HCT116 (cell line): Measurements from ENCODE around the gene NCR1. TPM values are rescaled to one million over a fixed set of nuclear protein-coding genes. Genes with fewer than 3 reads are reported as not detected.
"Not testable (repeated sequence)": the region's sequence is repeated elsewhere in the genome, so short reads cannot be mapped to it uniquely, and the experiment has no call there.

Experiments
- ATAC-seq: fragments of 200-7000 bp; cut with Tn5 transposase; 2 replicates; pipeline ENCODE4 v1.9.1; 2020; ENCODE audit warnings: mild to moderate bottlenecking, moderate library complexity
- BruUV-seq: library from RNA; stranded (reverse); fragments of 400-500 nt; replicated peaks from 2 replicates; lab custom pipeline; 2021; lab: Mats Ljungman, UMichigan
- CTCF ChIA-PET: fragments of 300-600 bp; sonication (Branson Sonifier 250); formaldehyde crosslinking; loops from one replicate; lab custom pipeline; 2021; ENCODE audit warnings: antibody characterized with exemption; lab: Charles Lee
- POLR2A ChIA-PET: fragments of 300-600, 350-600 bp; sonication (Branson Sonifier 250); formaldehyde crosslinking; loops from one replicate; lab custom pipeline; 2021; ENCODE audit warnings: antibody characterized with exemption; lab: Charles Lee
- RAD21 ChIA-PET, 2 experiments: fragments of 300-600 bp; sonication (Branson Sonifier 250); formaldehyde crosslinking; loops; one replicate each; lab custom pipeline; 2023; ENCODE audit warnings: low total read pairs in 2 of 2; ENCODE audit not compliant: uncharacterized antibody in 2 of 2, unreplicated experiment in 2 of 2, low non-redundant PET in 1 of 2; lab: Charles Lee
- DNase-seq: peaks from one replicate; pipeline ENCODE4 v3.0.0-alpha.2; 2010; ENCODE audit warnings: low read depth, low spot score
- H2AFZ ChIP-seq: fragments of 200-600 bp; shearing (Covaris generic), sonication (generic); 2 replicates; pipeline ENCODE4 v1.6.1; 2017; ENCODE audit warnings: low read depth, mixed run types, mixed read lengths, antibody characterized with exemption, low read length; ENCODE audit not compliant: poor library complexity, severe bottlenecking
- H3K27ac ChIP-seq: 2 replicates; pipeline ENCODE4 v1.5.1; 2012; ENCODE audit warnings: low read depth, low read length
- H3K27me3 ChIP-seq: fragments of 200-600 bp; sonication (generic); 2 replicates; pipeline ENCODE4 v1.6.1; 2016; ENCODE audit warnings: mixed run types, low read length, mixed read lengths; ENCODE audit not compliant: insufficient read depth
- H3K36me3 ChIP-seq, 2 experiments: fragments of 200-500 bp in 1 of 2; fragments of 200-600 bp in 1 of 2; sonication (Bioruptor generic) in 1 of 2; sonication (generic) in 1 of 2; 2 replicates each; pipeline versions ENCODE4 v1.5.1 to v1.6.1; 2014 to 2016; ENCODE audit warnings: low read length in 2 of 2, inconsistent platforms in 1 of 2, mixed read lengths in 1 of 2, mixed run types in 1 of 2; ENCODE audit not compliant: insufficient read depth in 2 of 2, control insufficient read depth in 1 of 2
- H3K4me1 ChIP-seq, 2 experiments: fragments of 200-600 bp in 1 of 2; sonication (generic) in 1 of 2; 2 replicates each; pipeline versions ENCODE4 v1.5.1 to v1.6.1; 2012 to 2017; ENCODE audit warnings: low read length in 2 of 2, inconsistent platforms in 1 of 2, mild to moderate bottlenecking in 1 of 2, mixed read lengths in 1 of 2, mixed run types in 1 of 2, moderate library complexity in 1 of 2; ENCODE audit not compliant: insufficient read depth in 2 of 2, control insufficient read depth in 1 of 2
- H3K4me2 ChIP-seq: fragments of 200-600 bp; sonication (generic); 2 replicates; pipeline ENCODE4 v1.6.1; 2017; ENCODE audit warnings: mixed run types, low read length, mixed read lengths
- H3K4me3 ChIP-seq, 2 experiments: fragments of 200-600 bp in 1 of 2; sonication (generic) in 1 of 2; replicated peaks in 1 of 2; 2 replicates each; pipeline ENCODE4 v1.5.1; 2011 to 2016; ENCODE audit warnings: low read length in 2 of 2, control low read depth in 1 of 2, low read depth in 1 of 2, mild to moderate bottlenecking in 1 of 2, mixed read lengths in 1 of 2, mixed run types in 1 of 2
- H3K79me2 ChIP-seq: fragments of 200-600 bp; sonication (generic); 2 replicates; pipeline ENCODE4 v1.6.1; 2017; ENCODE audit warnings: mild to moderate bottlenecking, mixed run types, low read length, moderate library complexity, mixed read lengths; ENCODE audit not compliant: insufficient read depth
- H3K9ac ChIP-seq: fragments of 200-600 bp; sonication (generic); 2 replicates; pipeline ENCODE4 v1.6.1; 2016; ENCODE audit warnings: low read length, mixed read lengths
- H3K9me2 ChIP-seq: fragments of 200-600 bp; sonication (generic), shearing (Covaris generic); 2 replicates; pipeline ENCODE4 v1.6.1; 2017; ENCODE audit warnings: mixed run types, mild to moderate bottlenecking, moderate library complexity; ENCODE audit not compliant: insufficient read depth
- H3K9me3 ChIP-seq, 2 experiments: fragments of 200-500 bp in 1 of 2; fragments of 200-600 bp in 1 of 2; sonication (Bioruptor generic) in 1 of 2; sonication (generic) in 1 of 2; 2 replicates each; pipeline ENCODE4 v1.6.1; 2014 to 2017; ENCODE audit warnings: low read length in 2 of 2, mixed read lengths in 2 of 2, inconsistent platforms in 1 of 2, low read depth in 1 of 2, mild to moderate bottlenecking in 1 of 2, mixed run types in 1 of 2, moderate library complexity in 1 of 2; ENCODE audit not compliant: control insufficient read depth in 1 of 2, insufficient read depth in 1 of 2
- H4K20me1 ChIP-seq: fragments of 200-600 bp; sonication (generic), shearing (Covaris generic); 2 replicates; pipeline ENCODE4 v1.6.1; 2017; ENCODE audit warnings: mixed run types, mild to moderate bottlenecking, moderate library complexity; ENCODE audit not compliant: insufficient read depth
- CEBPB ChIP-seq: IDR thresholded peaks from 2 replicates; pipeline ENCODE4 v1.6.1; 2012; ENCODE audit warnings: low read depth
- CTCF ChIP-seq, 3 experiments: fragments of 200-600 bp in 1 of 3; sonication (generic) in 1 of 3; IDR thresholded peaks in 2 of 3; conservative IDR thresholded peaks in 1 of 3; 2 replicates each; pipeline ENCODE4 v1.5.1; 2012 to 2017; ENCODE audit warnings: low read depth in 2 of 3, low read length in 2 of 3, antibody characterized with exemption in 1 of 3, borderline replicate concordance in 1 of 3, control low read depth in 1 of 3, mild to moderate bottlenecking in 1 of 3, mixed read lengths in 1 of 3, mixed run types in 1 of 3, moderate library complexity in 1 of 3; ENCODE audit not compliant: insufficient read depth in 1 of 3
- RAD21 ChIP-seq: IDR thresholded peaks from 2 replicates; pipeline ENCODE4 v1.6.1; 2012; ENCODE audit warnings: low read depth, mild to moderate bottlenecking
- ZNF274 ChIP-seq: fragments of 200-500 bp; sonication (Bioruptor generic); IDR thresholded peaks from 2 replicates; pipeline ENCODE4 v1.6.1; 2014; ENCODE audit warnings: mild to moderate bottlenecking, low read depth, low read length, inconsistent platforms
- intact Hi-C: fragments of 100-400 bp; cut with micrococcal nuclease; formaldehyde crosslinking; loops from 2 replicates; pipeline ENCODE4 v1.10.0; 2022
- total RNA-seq: library from RNA; stranded (reverse); gene quantifications from one replicate; pipeline ENCODE4 v1.2.1, GENCODE V29; 2021; ENCODE audit not compliant: unreplicated experiment

NCR1 gene
- total RNA-seq, 1 experiment from 2014 or later = not detected

GRCh38 chr19:54943772-54944361 lies 37.9 kb downstream of the NCR1 start:
- POLR2A ChIA-PET, H3K27ac ChIP-seq, intact Hi-C loops, H3K36me3 ChIP-seq, H2AFZ ChIP-seq, H3K4me3 ChIP-seq, H3K4me1 ChIP-seq, ATAC-seq, H3K9me3 ChIP-seq, H3K9me2 ChIP-seq, CTCF ChIA-PET, H3K79me2 ChIP-seq, H3K27me3 ChIP-seq, DNase-seq, H3K4me2 ChIP-seq, H3K9ac ChIP-seq, RAD21 ChIA-PET, H4K20me1 ChIP-seq, BruUV-seq: not testable (repeated sequence)

- H3K27me3 ChIP-seq = no peaks in the 10 kb centered on the region
- POLR2A ChIA-PET = no interaction called here
- DNase-seq (no peak), ATAC-seq (no peak)
- no peaks in the 10 kb centered on the region for H3K36me3 ChIP-seq
- no peaks in the 10 kb centered on the region for H3K9me3 ChIP-seq
- H3K4me3 ChIP-seq = no peak within 1 kb of the TSS
- TF ChIP-seq CEBPB (no peak), CTCF (IDR thresholded peaks at IDR 0.05 in 2 of 3, conservative IDR thresholded peaks at IDR 0.05 in 1 of 3; ENCODE audit: borderline replicate concordance in 1 of 3, insufficient read depth in 1 of 3, low read depth in 2 of 3, low read length in 2 of 3) (no peak), ZNF274 (no peak), RAD21 (no peak)
- no peak within 1 kb of the TSS for H3K9ac ChIP-seq
- no TSS peak for BruUV-seq
- H2AFZ ChIP-seq = no peak within 1 kb of the TSS
- no peaks in the 10 kb centered on the region for H3K79me2 ChIP-seq
- CTCF ChIA-PET = no interaction called here
- H4K20me1 ChIP-seq = no peaks in the 10 kb centered on the region
- no peaks in the 10 kb centered on the region for H3K9me2 ChIP-seq
- intact Hi-C loops = no loop called here
- RAD21 ChIA-PET = no interaction called here
- no peak within 1 kb of the TSS for H3K27ac ChIP-seq
- no peaks in the 10 kb centered on the region for H3K4me1 ChIP-seq
- H3K4me2 ChIP-seq = no peak within 1 kb of the TSS
Measured at GRCh38 chr19:54947381-54947780, 41.4 kb downstream of the NCR1 start, which contains the start of gene NLRP7. NLRP7 (minus strand) TSS chr19:54947530.
